LHCN-M2 (cell line): Measurements from ENCODE around the gene TSPYL6. TPM values are rescaled to one million over a fixed set of nuclear protein-coding genes. Genes with fewer than 3 reads are reported as not detected.

Source experiments
- total RNA-seq: library from RNA; depleted of rRNA; stranded (reverse); fragments of >200 nt; gene quantifications from 2 replicates; pipeline ENCODE4 v1.2.3, GENCODE V29; 2014; rRNA removed

Gene TSPYL6
- total RNA-seq, 1 experiment from 2014 or later: not detected

Other genes with a start within 250 kb of the TSPYL6 start
- 13.3 and 16.9 TPM in 2 replicates for gene ACYP2, start 140.6 kb downstream of the TSPYL6 start, total RNA-seq
- 137 and 169 TPM in 2 replicates for gene SPTBN1, start 200.1 kb upstream of the TSPYL6 start, total RNA-seq